K562 treated with DMSO at 1 percent for 12 hours (cell line): Measurements from ENCODE around the gene FAM199X. TPM values are rescaled to one million over a fixed set of nuclear protein-coding genes. Genes with fewer than 3 reads are reported as not detected.

Experiments
- total RNA-seq: library from RNA; unstranded; fragments of 300-600 nt; gene quantifications from 2 replicates; pipeline ENCODE4 v1.2.3, GENCODE V29; 2022; ENCODE audit not compliant: insufficient read depth

FAM199X gene
- 3.9 and 14.7 TPM in 2 replicates for total RNA-seq

GRCh38 chrX:104165894-104166734 lies at the start of gene FAM199X:
Gene FAM199X (plus strand): TSS chrX:104166453. CDS start chrX:104166786, 333 bp downstream.

GRCh38 chrX:104156630-104157529 lies 9.4 kb upstream of the FAM199X start, which contains the start of gene SLC25A53:
Gene SLC25A53 (minus strand): TSS chrX:104157009. CDS start chrX:104105257, 51,752 bp downstream.

Other genes with a start within 250 kb of the FAM199X start
- gene TMSB15B, start 203.8 kb upstream of the FAM199X start, total RNA-seq: not detected in 2 replicates
- not detected in 2 replicates for gene H2BW1, start 152.7 kb upstream of the FAM199X start, total RNA-seq
- gene H2BW2, start 126.5 kb upstream of the FAM199X start, total RNA-seq: not detected in 2 replicates
- not detected in 2 replicates for gene TMSB15C, start 90.2 kb upstream of the FAM199X start, total RNA-seq
- not detected in 2 replicates for gene ZCCHC18, start 53.9 kb upstream of the FAM199X start, total RNA-seq
- 3.1 and 5.2 TPM in 2 replicates for gene SLC25A53, start 9.4 kb upstream of the FAM199X start, total RNA-seq
- not detected in 2 replicates for gene ESX1, start 88.5 kb downstream of the FAM199X start, total RNA-seq